Neural progenitor cell (in vitro differentiated cells): ENCODE results near the gene UBE2I. TPM values are rescaled to one million over a fixed set of nuclear protein-coding genes. Genes with fewer than 3 reads are reported as not detected.

ENCODE experiments used
- DNase-seq: peaks from one replicate; pipeline ENCODE4 v3.0.0-alpha.2; 2016; ENCODE audit warnings: low spot score
- H2AFZ ChIP-seq: fragments of 200-600 bp; sonication (generic); replicated peaks from 2 replicates; pipeline ENCODE4 v1.6.1; 2016; ENCODE audit warnings: antibody characterized with exemption
- H3F3A ChIP-seq: fragments of 200-600 bp; sonication (generic); 2 replicates; pipeline ENCODE4 v1.6.1; 2016; ENCODE audit warnings: antibody characterized with exemption, low read depth
- H3K27ac ChIP-seq: fragments of 200-600 bp; sonication (generic); 2 replicates; pipeline ENCODE4 v1.5.1; 2016; ENCODE audit warnings: mild to moderate bottlenecking
- H3K27me3 ChIP-seq: fragments of 200-600 bp; sonication (generic); 2 replicates; pipeline ENCODE4 v1.6.1; 2016; ENCODE audit warnings: mild to moderate bottlenecking, moderate library complexity
- H3K36me3 ChIP-seq: fragments of 200-600 bp; sonication (generic); 2 replicates; pipeline ENCODE4 v1.5.1; 2016
- H3K4me1 ChIP-seq: fragments of 200-600 bp; sonication (generic); 2 replicates; pipeline ENCODE4 v1.6.1; 2016; ENCODE audit warnings: mixed run types
- H3K4me2 ChIP-seq: fragments of 200-600 bp; sonication (generic); 2 replicates; pipeline ENCODE4 v1.6.1; 2016
- H3K4me3 ChIP-seq: fragments of 200-600 bp; sonication (generic); 2 replicates; pipeline ENCODE4 v1.5.1; 2016
- H3K79me2 ChIP-seq: fragments of 200-600 bp; sonication (generic); 2 replicates; pipeline ENCODE4 v1.6.1; 2016; ENCODE audit warnings: low read depth
- H3K9ac ChIP-seq: fragments of 200-600 bp; sonication (generic); 2 replicates; pipeline ENCODE4 v1.6.1; 2016
- H3K9me3 ChIP-seq: fragments of 200-600 bp; sonication (generic); 2 replicates; pipeline ENCODE4 v1.5.1; 2016; ENCODE audit warnings: low read depth
- H4K20me1 ChIP-seq: fragments of 200-600 bp; sonication (generic); 2 replicates; pipeline ENCODE4 v1.6.1; 2016; ENCODE audit warnings: low read depth
- H3K27ac Mint-ChIP-seq: 3 replicates; pipeline ENCODE4 v1.8.0; 2021; ENCODE audit warnings: mixed read lengths
- H3K27me3 Mint-ChIP-seq: 2 replicates; pipeline ENCODE4 v1.8.0; 2022; ENCODE audit warnings: low read depth, mild to moderate bottlenecking, inconsistent platforms, moderate library complexity, mixed read lengths; ENCODE audit not compliant: insufficient read depth
- H3K36me3 Mint-ChIP-seq: 3 replicates; pipeline ENCODE4 v1.8.0; 2021; ENCODE audit warnings: mixed read lengths
- H3K4me1 Mint-ChIP-seq: 3 replicates; pipeline ENCODE4 v1.8.0; 2021; ENCODE audit warnings: mixed read lengths
- H3K4me3 Mint-ChIP-seq: 3 replicates; pipeline ENCODE4 v1.8.0; 2021; ENCODE audit warnings: mild to moderate bottlenecking, moderate library complexity, mixed read lengths
- H3K9me3 Mint-ChIP-seq: 3 replicates; pipeline ENCODE4 v1.8.0; 2020; ENCODE audit warnings: mixed read lengths
- CTCF ChIP-seq: fragments of 200-600 bp; sonication (generic); IDR thresholded peaks from 2 replicates; pipeline ENCODE4 v1.5.1; 2017; ENCODE audit warnings: antibody characterized with exemption, mild to moderate bottlenecking
- EZH2 ChIP-seq: fragments of 200-600 bp; sonication (generic); IDR thresholded peaks from 2 replicates; pipeline ENCODE4 v1.6.1; 2017; ENCODE audit warnings: antibody characterized with exemption, mild to moderate bottlenecking, moderate library complexity
- EZH2phosphoT487 ChIP-seq: fragments of 200-600 bp; sonication (generic); IDR thresholded peaks from 2 replicates; pipeline ENCODE4 v1.6.1; 2017; ENCODE audit warnings: antibody characterized with exemption
- total RNA-seq: library from RNA; depleted of rRNA; stranded (reverse); fragments of >200 nt; gene quantifications from 2 replicates; pipeline ENCODE4 v1.2.3, GENCODE V29; 2015; ENCODE audit warnings: low replicate concordance

UBE2I gene
- total RNA-seq, 1 donor from 2014 or later: 239 TPM

GRCh38 chr16:1367486-1368174, 58.2 kb downstream of the UBE2I start:
- peaks cover 2% of the 10 kb centered on the region for H3K27me3 Mint-ChIP-seq
- no peak overlapping the region for H3K4me3 ChIP-seq
- H3K79me2 ChIP-seq: peaks cover 5% of the 10 kb centered on the region
- H3K9me3 ChIP-seq: no peaks in the 10 kb centered on the region
- peaks cover 24% of the 10 kb centered on the region for H4K20me1 ChIP-seq
- H3K4me2 ChIP-seq: no peak overlapping the region
- peaks cover 6% of the 10 kb centered on the region for H3K36me3 Mint-ChIP-seq
- no peaks in the 10 kb centered on the region for H3K4me1 ChIP-seq
- DNase-seq: no peak
- no peaks in the 10 kb centered on the region for H3K27me3 ChIP-seq
- no peaks in the 10 kb centered on the region for H3K36me3 ChIP-seq
- no peak overlapping the region for H3K27ac Mint-ChIP-seq
- no peak overlapping the region for H3K4me3 Mint-ChIP-seq
- H3K9me3 Mint-ChIP-seq: no peaks in the 10 kb centered on the region
- H3K9ac ChIP-seq: no peak overlapping the region
- no peak for TF ChIP-seq EZH2
- TF ChIP-seq EZH2phosphoT487: no peak
- no peak for TF ChIP-seq CTCF
- H3K4me1 Mint-ChIP-seq: no peaks in the 10 kb centered on the region
- H3F3A ChIP-seq: peaks cover 6% of the 10 kb centered on the region
- H2AFZ ChIP-seq: no peak overlapping the region
- H3K27ac ChIP-seq: no peak overlapping the region

- no peak overlapping the region for H2AFZ ChIP-seq
- H3K36me3 Mint-ChIP-seq: no peaks in the 10 kb centered on the region
- no peak for DNase-seq
- H3K4me2 ChIP-seq: no peak overlapping the region
- no peak overlapping the region for H3K9ac ChIP-seq
- H3K27me3 ChIP-seq: no peaks in the 10 kb centered on the region
- H4K20me1 ChIP-seq: peaks cover 15% of the 10 kb centered on the region
- no peaks in the 10 kb centered on the region for H3F3A ChIP-seq
- no peaks in the 10 kb centered on the region for H3K36me3 ChIP-seq
- no peaks in the 10 kb centered on the region for H3K9me3 ChIP-seq
- H3K4me1 Mint-ChIP-seq: no peaks in the 10 kb centered on the region
- H3K79me2 ChIP-seq: no peaks in the 10 kb centered on the region
- H3K9me3 Mint-ChIP-seq: no peaks in the 10 kb centered on the region
- no peak for TF ChIP-seq EZH2
- no peak for TF ChIP-seq EZH2phosphoT487
- TF ChIP-seq CTCF: no peak
- no peak overlapping the region for H3K4me3 Mint-ChIP-seq
- H3K27me3 Mint-ChIP-seq: peaks cover 2% of the 10 kb centered on the region
- H3K4me3 ChIP-seq: no peak overlapping the region
- no peak overlapping the region for H3K27ac ChIP-seq
- H3K27ac Mint-ChIP-seq: no peak overlapping the region
- H3K4me1 ChIP-seq: no peaks in the 10 kb centered on the region
Measured at GRCh38 chr16:1371054-1371978, 61.9 kb downstream of the UBE2I start.

- Histone ChIP-seq H3K4me3 (no peak overlapping the region), H3K4me2 (no peak overlapping the region), H2AFZ (no peak overlapping the region), H3K27me3 (no peaks in the 10 kb centered on the region), H3K27ac (no peak overlapping the region), H3F3A (no peaks in the 10 kb centered on the region), H3K9me3 (no peaks in the 10 kb centered on the region), H3K4me1 (no peaks in the 10 kb centered on the region), H3K9ac (no peak overlapping the region), H3K36me3 (no peaks in the 10 kb centered on the region), H3K79me2 (no peaks in the 10 kb centered on the region), H4K20me1 (peaks cover 23% of the 10 kb centered on the region)
- Mint-ChIP-seq H3K4me1 (no peaks in the 10 kb centered on the region), H3K4me3 (no peak overlapping the region), H3K27me3 (peaks cover 2% of the 10 kb centered on the region), H3K27ac (no peak overlapping the region), H3K36me3 (no peaks in the 10 kb centered on the region), H3K9me3 (no peaks in the 10 kb centered on the region)
- no peak for DNase-seq
- TF ChIP-seq EZH2 (no peak), EZH2phosphoT487 (no peak), CTCF (no peak)
Measured at GRCh38 chr16:1372292-1372950, 63.0 kb downstream of the UBE2I start.
